HepG2 (cell line): ENCODE measurements around the gene CCDC3. TPM values are rescaled to one million over a fixed set of nuclear protein-coding genes. Genes with fewer than 3 reads are reported as not detected.

Source experiments
- ATAC-seq: fragments of 200-7000 bp; cut with Tn5 transposase; 3 replicates; pipeline ENCODE4 v1.9.1; 2020; ENCODE audit warnings: mild to moderate bottlenecking, moderate library complexity
- BruUV-seq: library from RNA; stranded (reverse); fragments of 400-500 nt; replicated peaks from 2 replicates; lab custom pipeline; 2021; lab: Mats Ljungman, UMichigan
- CTCF ChIA-PET: fragments of 300-600 bp; formaldehyde crosslinking; extraction: SDS; loops from one replicate; lab custom pipeline; 2021; ENCODE audit warnings: low total read pairs, inconsistent platforms, low intra/inter-chr PET ratio; lab: Yijun Ruan, JAX
- POLR2A ChIA-PET: fragments of 350-600 bp; sonication (Branson Sonifier 250); formaldehyde crosslinking; loops from one replicate; lab custom pipeline; 2020; ENCODE audit warnings: antibody characterized with exemption, inconsistent platforms; lab: Yijun Ruan, JAX
- DNase-seq: peaks from one replicate; pipeline ENCODE4 v3.0.0-alpha.2; 2015; ENCODE audit warnings: low spot score
- FAIRE-seq: peaks from 3 replicates; lab custom pipeline; 2011; peaks lifted over from hg19 to GRCh38; lab: Jason Lieb, UNC
- H2AFZ ChIP-seq: one replicate; pipeline ENCODE4 v1.6.1; 2011; ENCODE audit warnings: low read length, inconsistent platforms
- H3K27ac ChIP-seq: fragments of 300-600 bp; 3 replicates; pipeline ENCODE4 v1.8.0; 2011; ENCODE audit warnings: mixed run types, mild to moderate bottlenecking, mixed read lengths, low read length, inconsistent platforms; ENCODE audit not compliant: insufficient read depth; ENCODE audit errors: extremely low read length
- H3K27me3 ChIP-seq, 2 experiments: fragments of 200-600 bp in 1 of 2; 2 replicates in 1 of 2; 3 replicates in 1 of 2; pipeline versions ENCODE4 v1.6.0 to v1.8.0; 2011; ENCODE audit warnings: low read length in 2 of 2, mild to moderate bottlenecking in 2 of 2, moderate library complexity in 2 of 2, inconsistent platforms in 1 of 2; ENCODE audit not compliant: insufficient read depth in 2 of 2, control insufficient read depth in 1 of 2
- H3K36me3 ChIP-seq, 2 experiments: fragments of 200-600 bp in 1 of 2; replicated peaks in 1 of 2; 2 replicates in 1 of 2; 3 replicates in 1 of 2; pipeline versions ENCODE4 v1.5.1 to v1.8.0; 2011; ENCODE audit warnings: low read length in 2 of 2, inconsistent platforms in 1 of 2; ENCODE audit not compliant: insufficient read depth in 2 of 2, control insufficient read depth in 1 of 2
- H3K4me1 ChIP-seq: 2 replicates; pipeline ENCODE4 v1.5.1; 2012; ENCODE audit warnings: low read length, inconsistent platforms; ENCODE audit not compliant: insufficient read depth
- H3K4me2 ChIP-seq: 2 replicates; pipeline ENCODE4 v1.6.0; 2011; ENCODE audit warnings: low read depth, low read length, inconsistent platforms
- H3K4me3 ChIP-seq, 3 experiments: fragments of 200-600 bp in 1 of 3; sonication (generic), shearing (Covaris generic) in 1 of 3; replicated peaks in 1 of 3; 2 replicates each; pipeline ENCODE4 v1.5.1; 2011 to 2016; ENCODE audit warnings: low read length in 3 of 3, inconsistent platforms in 2 of 3, low read depth in 2 of 3, mild to moderate bottlenecking in 2 of 3, control low read depth in 1 of 3, mixed read lengths in 1 of 3; ENCODE audit not compliant: insufficient read depth in 1 of 3
- H3K79me2 ChIP-seq: one replicate; pipeline ENCODE4 v1.6.1; 2011; ENCODE audit warnings: low read length, inconsistent platforms; ENCODE audit not compliant: insufficient read depth
- H3K9ac ChIP-seq: 2 replicates; pipeline ENCODE4 v1.6.0; 2011; ENCODE audit warnings: mild to moderate bottlenecking, low read depth, low read length, inconsistent platforms; ENCODE audit not compliant: insufficient read depth
- H3K9me3 ChIP-seq: 2 replicates; pipeline ENCODE4 v1.5.1; 2012; ENCODE audit warnings: mild to moderate bottlenecking, low read length
- H4K20me1 ChIP-seq: 2 replicates; pipeline ENCODE4 v1.6.0; 2011; ENCODE audit warnings: inconsistent platforms, mild to moderate bottlenecking, low read length, moderate library complexity; ENCODE audit not compliant: insufficient read depth
- CENPT ChIP-seq: sonication (generic); formaldehyde crosslinking; IDR thresholded peaks from 2 replicates; pipeline ENCODE4 v1.8.0; 2022; ENCODE audit warnings: low read depth, mild to moderate bottlenecking, moderate library complexity, missing genetic modification reagents
- GLMP ChIP-seq: sonication (generic); formaldehyde crosslinking; IDR thresholded peaks from 2 replicates; pipeline ENCODE4 v1.9.0; 2021; ENCODE audit warnings: missing genetic modification reagents, mild to moderate bottlenecking, borderline replicate concordance
- HNRNPK ChIP-seq: fragments of 200-400 bp; formaldehyde crosslinking; IDR thresholded peaks from 2 replicates; pipeline ENCODE4 v1.6.1; 2018; ENCODE audit warnings: low read length, low read depth, moderate library complexity, mild to moderate bottlenecking; ENCODE audit not compliant: poor library complexity, severe bottlenecking
- KAT2B ChIP-seq: fragments of 150-350 bp; IDR thresholded peaks from 2 replicates; pipeline ENCODE4 v1.6.1; 2014; ENCODE audit warnings: low read depth, low read length, borderline replicate concordance
- MED1 ChIP-seq: sonication (generic); formaldehyde crosslinking; IDR thresholded peaks from 2 replicates; pipeline ENCODE4 v1.4.0; 2020; ENCODE audit warnings: missing genetic modification reagents
- NR3C1 ChIP-seq: sonication (generic); formaldehyde crosslinking; IDR thresholded peaks from 2 replicates; pipeline ENCODE4 v1.4.0; 2020; ENCODE audit warnings: missing genetic modification reagents
- PATZ1 ChIP-seq: sonication (generic); formaldehyde crosslinking; IDR thresholded peaks from 2 replicates; pipeline ENCODE4 v1.4.0; 2020; ENCODE audit warnings: missing genetic modification reagents
- SMAD3 ChIP-seq: sonication (generic); formaldehyde crosslinking; IDR thresholded peaks from 2 replicates; pipeline ENCODE4 v1.4.0; 2020; ENCODE audit warnings: missing genetic modification reagents
- ZNF317 ChIP-seq: sonication (generic); formaldehyde crosslinking; IDR thresholded peaks from 2 replicates; pipeline ENCODE4 v1.5.0; 2020; ENCODE audit warnings: mild to moderate bottlenecking, missing genetic modification reagents
- ZNF326 ChIP-seq: sonication (generic); formaldehyde crosslinking; IDR thresholded peaks from 2 replicates; pipeline ENCODE4 v1.4.0; 2020; ENCODE audit warnings: missing genetic modification reagents, borderline replicate concordance
- ZNF350 ChIP-seq: sonication (generic); formaldehyde crosslinking; IDR thresholded peaks from 2 replicates; pipeline ENCODE4 v1.4.0; 2020; ENCODE audit warnings: mild to moderate bottlenecking, low read depth, missing genetic modification reagents, borderline replicate concordance
- ZNF354B ChIP-seq: sonication (generic); formaldehyde crosslinking; IDR thresholded peaks from 2 replicates; pipeline ENCODE4 v1.8.0; 2022; ENCODE audit warnings: mild to moderate bottlenecking, missing genetic modification reagents
- ZNF431 ChIP-seq: sonication (generic); formaldehyde crosslinking; IDR thresholded peaks from 2 replicates; pipeline ENCODE4 v1.9.0; 2022; ENCODE audit warnings: missing genetic modification reagents, low read depth, mild to moderate bottlenecking, borderline replicate concordance
- WGBS: methylation state at CpG from one replicate; pipeline ENCODE4 v1.1.6; 2017; ENCODE audit warnings: low lambda C conversion rate; 5-methylcytosine and 5-hydroxymethylcytosine counted together
- in situ Hi-C: cut with HindIII; loops from 2 replicates; pipeline ENCODE4 v1.10.0; 2017; ENCODE audit warnings: low pct_unique_long_range_greater_than_20kb; ENCODE audit not compliant: extremely low pct_ligation_motif_present
- intact Hi-C: fragments of 100-400 bp; cut with micrococcal nuclease; formaldehyde crosslinking; loops from one replicate; pipeline ENCODE4 v1.10.0; 2022; ENCODE audit not compliant: unreplicated experiment
- polyA plus RNA-seq, 8 experiments: library from polyadenylated mRNA; depleted of rRNA in 3 of 8; stranded (reverse) in 7 of 8; unstranded in 1 of 8; fragments of >200 nt; fragmentation: Illumina TruSeq in 4 of 8; extraction: Trizol in 4 of 8; gene quantifications; 2 replicates each; pipeline versions ENCODE4 v1.2.1 to v1.2.3, GENCODE V29; 2011 to 2016; ENCODE audit warnings: low read depth in 4 of 8, missing spikeins in 1 of 8, mixed read lengths in 1 of 8; ENCODE audit not compliant: insufficient read depth in 1 of 8
- total RNA-seq, 5 experiments: library from RNA; depleted of rRNA; stranded (reverse); fragments of >200 nt; fragmentation: Illumina TruSeq; extraction: Trizol; gene quantifications; 2 replicates each; pipeline ENCODE4 v1.2.3, GENCODE V29; 2016; ENCODE audit warnings: low read depth in 1 of 5
- TF ChIP-seq, protein P1 (sequence below): sonication (generic); formaldehyde crosslinking; IDR thresholded peaks from 2 replicates; pipeline ENCODE4 v1.4.0; 2020; ENCODE audit warnings: missing genetic modification reagents

Gene CCDC3
- total and polyA plus RNA-seq, 2 of the 13 experiments (the other 11 are each of a cell fraction or from before 2014, with no cell fraction given): not detected

- Histone ChIP-seq H3K79me2 (no peaks in the 10 kb centered on the region), H3K9ac (no peak overlapping the region), H3K36me3 (no peaks in the 10 kb centered on the region), H3K27me3 (peaks cover 0 to 7% of the 10 kb centered on the region in 2 experiments; a peak in 1 of 5 replicates), H4K20me1 (no peaks in the 10 kb centered on the region), H3K27ac (no peak overlapping the region), H3K4me1 (no peaks in the 10 kb centered on the region), H3K9me3 (no peaks in the 10 kb centered on the region), H3K4me3 (no peak overlapping the region), H2AFZ (no peak overlapping the region), H3K4me2 (no peak overlapping the region)
- ChIA-PET POLR2A (no interaction called here), CTCF (no interaction called here)
- ATAC-seq (no peak), FAIRE-seq (no peak), DNase-seq (no peak)
- 20% methylated on average over 1 of the region's 1 CpG for WGBS
- no TSS peak for BruUV-seq
- no peak for TF ChIP-seq ZNF326
- TF ChIP-seq, protein P1, sequence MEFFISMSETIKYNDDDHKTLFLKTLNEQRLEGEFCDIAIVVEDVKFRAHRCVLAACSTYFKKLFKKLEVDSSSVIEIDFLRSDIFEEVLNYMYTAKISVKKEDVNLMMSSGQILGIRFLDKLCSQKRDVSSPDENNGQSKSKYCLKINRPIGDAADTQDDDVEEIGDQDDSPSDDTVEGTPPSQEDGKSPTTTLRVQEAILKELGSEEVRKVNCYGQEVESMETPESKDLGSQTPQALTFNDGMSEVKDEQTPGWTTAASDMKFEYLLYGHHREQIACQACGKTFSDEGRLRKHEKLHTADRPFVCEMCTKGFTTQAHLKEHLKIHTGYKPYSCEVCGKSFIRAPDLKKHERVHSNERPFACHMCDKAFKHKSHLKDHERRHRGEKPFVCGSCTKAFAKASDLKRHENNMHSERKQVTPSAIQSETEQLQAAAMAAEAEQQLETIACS (CRISPR knock-in tag): no peak
- TF ChIP-seq NR3C1: no peak
- no peak for TF ChIP-seq ZNF431 (CRISPR knock-in tag)
- TF ChIP-seq PATZ1 (CRISPR knock-in tag): no peak
- TF ChIP-seq ZNF350 (CRISPR knock-in tag): no peak
- no peak for TF ChIP-seq KAT2B
- TF ChIP-seq ZNF317 (CRISPR knock-in tag): no peak
- no peak for TF ChIP-seq HNRNPK
- no peak for TF ChIP-seq ZNF354B (CRISPR knock-in tag)
- TF ChIP-seq CENPT: no peak
- no peak for TF ChIP-seq SMAD3
- TF ChIP-seq MED1 (CRISPR knock-in tag): no peak
- TF ChIP-seq GLMP (CRISPR knock-in tag): no peak
- in situ Hi-C loops: no loop called here
- intact Hi-C loops: no loop called here
These were observed 75.7 kb downstream of the CCDC3 start for GRCh38 chr10:12925845-12926244.
